BJ (cell line): ENCODE measurements around the gene LRIT1. TPM values are rescaled to one million over a fixed set of nuclear protein-coding genes. Genes with fewer than 3 reads are reported as not detected.

Experiments
- CTCF ChIA-PET: fragments of 350-600 bp; formaldehyde crosslinking; extraction: SDS; loops from one replicate; lab custom pipeline; 2021; ENCODE audit warnings: antibody characterized with exemption, inconsistent platforms; lab: Yijun Ruan, JAX
- POLR2A ChIA-PET: fragments of 300-600 bp; sonication (Branson Sonifier 250); formaldehyde crosslinking; extraction: SDS; loops from one replicate; lab custom pipeline; 2021; ENCODE audit warnings: antibody characterized with exemption; lab: Charles Lee
- DNase-seq: peaks from one replicate; pipeline ENCODE4 v3.0.0-alpha.2; 2011; ENCODE audit warnings: low read depth
- H3K27me3 ChIP-seq: 2 replicates; pipeline ENCODE4 v1.6.0; 2011; ENCODE audit warnings: low read length; ENCODE audit not compliant: control insufficient read depth, insufficient read depth
- H3K36me3 ChIP-seq: 2 replicates; pipeline ENCODE4 v1.5.1; 2011; ENCODE audit warnings: low read length; ENCODE audit not compliant: control insufficient read depth, insufficient read depth
- H3K4me3 ChIP-seq: 2 replicates; pipeline ENCODE4 v1.5.1; 2011; ENCODE audit warnings: low read depth, mild to moderate bottlenecking, control low read depth, low read length
- polyA plus RNA-seq: library from polyadenylated mRNA; depleted of rRNA; stranded (reverse); fragments of >200 nt; gene quantifications from 2 replicates; pipeline ENCODE4 v1.2.3, GENCODE V29; 2011
- TF ChIP-seq, protein P1 (sequence below): IDR thresholded peaks from 2 replicates; pipeline ENCODE4 v1.5.1; 2011; ENCODE audit warnings: low read depth, mild to moderate bottlenecking, control low read depth, inconsistent platforms, low read length, moderate library complexity; ENCODE audit not compliant: insufficient read depth

Gene LRIT1
- polyA plus RNA-seq, 1 experiment = not detected

DNA sequence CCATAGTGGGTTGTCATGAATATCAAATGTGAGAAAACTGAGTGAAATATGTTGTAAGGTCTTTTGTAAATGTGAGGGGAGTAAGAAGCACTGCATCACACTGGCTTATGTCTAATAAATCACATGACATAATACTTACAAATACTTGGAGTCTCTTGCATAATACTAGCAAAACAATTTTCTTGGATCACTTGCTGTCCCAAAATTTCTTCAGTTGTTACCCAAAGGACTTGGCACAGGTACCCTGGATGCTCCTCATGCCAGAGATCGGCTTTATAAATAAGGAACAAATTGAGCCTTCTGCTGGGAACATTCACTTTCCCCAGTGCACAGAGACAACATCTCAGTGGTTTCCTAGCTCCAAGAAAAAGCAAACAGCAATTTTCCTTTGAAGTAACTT is 11.0 kb downstream of the LRIT1 start:
- CTCF ChIA-PET = no interaction called here
- TF ChIP-seq, protein P1, sequence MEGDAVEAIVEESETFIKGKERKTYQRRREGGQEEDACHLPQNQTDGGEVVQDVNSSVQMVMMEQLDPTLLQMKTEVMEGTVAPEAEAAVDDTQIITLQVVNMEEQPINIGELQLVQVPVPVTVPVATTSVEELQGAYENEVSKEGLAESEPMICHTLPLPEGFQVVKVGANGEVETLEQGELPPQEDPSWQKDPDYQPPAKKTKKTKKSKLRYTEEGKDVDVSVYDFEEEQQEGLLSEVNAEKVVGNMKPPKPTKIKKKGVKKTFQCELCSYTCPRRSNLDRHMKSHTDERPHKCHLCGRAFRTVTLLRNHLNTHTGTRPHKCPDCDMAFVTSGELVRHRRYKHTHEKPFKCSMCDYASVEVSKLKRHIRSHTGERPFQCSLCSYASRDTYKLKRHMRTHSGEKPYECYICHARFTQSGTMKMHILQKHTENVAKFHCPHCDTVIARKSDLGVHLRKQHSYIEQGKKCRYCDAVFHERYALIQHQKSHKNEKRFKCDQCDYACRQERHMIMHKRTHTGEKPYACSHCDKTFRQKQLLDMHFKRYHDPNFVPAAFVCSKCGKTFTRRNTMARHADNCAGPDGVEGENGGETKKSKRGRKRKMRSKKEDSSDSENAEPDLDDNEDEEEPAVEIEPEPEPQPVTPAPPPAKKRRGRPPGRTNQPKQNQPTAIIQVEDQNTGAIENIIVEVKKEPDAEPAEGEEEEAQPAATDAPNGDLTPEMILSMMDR = no peak
- H3K27me3 ChIP-seq = no peaks in the 10 kb centered on the region
- H3K4me3 ChIP-seq = no peak overlapping the region
- no peaks in the 10 kb centered on the region for H3K36me3 ChIP-seq
- DNase-seq = no peak
- POLR2A ChIA-PET = no interaction called here

GRCh38 chr10:84227810-84228209 is 13.5 kb downstream of the LRIT1 start:
- no peaks in the 10 kb centered on the region for H3K36me3 ChIP-seq
- no peaks in the 10 kb centered on the region for H3K27me3 ChIP-seq
- TF ChIP-seq, protein P1 = no peak
- no peak overlapping the region for H3K4me3 ChIP-seq
- POLR2A ChIA-PET = no interaction called here
- CTCF ChIA-PET = no interaction called here
- no peak for DNase-seq

GRCh38 chr10:84226616-84227015 is 14.7 kb downstream of the LRIT1 start:
- H3K27me3 ChIP-seq = no peaks in the 10 kb centered on the region
- TF ChIP-seq, protein P1 = no peak
- POLR2A ChIA-PET = no interaction called here
- DNase-seq = no peak
- CTCF ChIA-PET = no interaction called here
- H3K36me3 ChIP-seq = no peaks in the 10 kb centered on the region
- no peak overlapping the region for H3K4me3 ChIP-seq

- ChIA-PET CTCF (interaction anchor here (0.7 kb wide), 1 partner anchor 20 kb away, joined by 3 read pairs; no protein-coding TSS in a partner anchor), POLR2A (no interaction called here)
- H3K27me3 ChIP-seq = no peaks in the 10 kb centered on the region
- H3K36me3 ChIP-seq = no peaks in the 10 kb centered on the region
- TF ChIP-seq, protein P1 = no peak
- no peak within 1 kb of the TSS for H3K4me3 ChIP-seq
- DNase-seq = no peak
These were observed 15.7 kb downstream of the LRIT1 start, which contains the start of gene LRIT2 for GRCh38 chr10:84225427-84226173. Gene LRIT2, minus strand, starts transcription at chr10:84225544. Its CDS starts 24 bp downstream, at chr10:84225520.

DNA sequence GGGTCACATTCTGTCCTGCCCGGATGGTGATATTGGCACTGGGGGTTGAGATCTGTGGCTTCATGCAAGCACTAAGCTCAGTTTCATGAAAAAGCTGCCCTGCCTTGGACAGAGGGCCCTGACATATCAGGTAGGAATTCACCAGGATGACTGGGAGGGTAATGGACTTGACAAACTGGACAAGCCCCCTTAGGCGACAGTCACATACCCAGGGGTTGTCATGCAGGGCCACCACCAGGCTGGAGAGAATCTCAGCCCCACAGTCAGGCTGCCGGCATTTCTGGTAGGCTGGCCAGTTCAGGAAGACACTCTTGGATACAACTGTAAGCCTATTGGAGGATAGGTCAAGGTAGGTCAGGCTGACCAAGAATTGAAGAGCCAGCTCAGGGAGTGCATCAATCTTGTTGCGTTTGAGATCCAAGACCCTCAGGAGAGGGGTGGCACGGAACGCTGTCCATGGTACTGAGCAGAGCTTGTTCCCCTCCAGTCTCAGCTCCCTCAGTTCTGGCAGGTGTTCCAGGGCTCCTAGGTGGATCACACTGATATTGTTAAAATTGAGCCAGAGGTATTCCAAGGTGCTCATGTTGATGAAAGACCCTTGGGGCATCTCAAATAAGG is 16.8 kb downstream of the LRIT1 start:
- ChIA-PET CTCF (no interaction called here), POLR2A (no interaction called here)
- Histone ChIP-seq H3K27me3 (no peaks in the 10 kb centered on the region), H3K4me3 (no peak overlapping the region), H3K36me3 (no peaks in the 10 kb centered on the region)
- TF ChIP-seq, protein P1 = no peak
- DNase-seq = no peak
